G401 (cell line): ENCODE results near the gene NCOA4. TPM values are rescaled to one million over a fixed set of nuclear protein-coding genes. Genes with fewer than 3 reads are reported as not detected.
"Not testable (repeated sequence)": the region's sequence is repeated elsewhere in the genome, so short reads cannot be mapped to it uniquely, and the experiment has no call there.

Experiments
- DNase-seq: peaks from one replicate; pipeline ENCODE4 v3.0.0-alpha.2; 2015; ENCODE audit warnings: low spot score
- in situ Hi-C: cut with HindIII; loops from 2 replicates; pipeline ENCODE4 v1.10.0; 2016; ENCODE audit warnings: low sequenced_read_pairs, mixed read lengths
- total RNA-seq: library from RNA; depleted of rRNA; stranded (reverse); fragments of >200 nt; shearing (Covaris generic); gene quantifications from 2 replicates; pipeline ENCODE4 v1.2.3, GENCODE V29; 2014

Gene NCOA4
- total RNA-seq, 1 experiment from 2014 or later = 105 TPM

GRCh38 chr10:46025406-46025805 is 5.0 kb downstream of the NCOA4 start:
- in situ Hi-C loops = no loop called here
- no peak for DNase-seq

GRCh38 chr10:46024948-46025347 is 5.5 kb downstream of the NCOA4 start:
- in situ Hi-C loops = no loop called here
- DNase-seq = peak; percentile 72

GRCh38 chr10:46022978-46023702 is 7.3 kb downstream of the NCOA4 start:
- in situ Hi-C loops = no loop called here
- DNase-seq = peak; percentile 71

- DNase-seq = no peak
- in situ Hi-C loops = no loop called here
These were observed 10.1 kb downstream of the NCOA4 start for GRCh38 chr10:46020344-46020657.

GRCh38 chr10:46019569-46020343 is 10.7 kb downstream of the NCOA4 start:
- in situ Hi-C loops = no loop called here
- DNase-seq = peak; percentile 19

GRCh38 chr10:46019177-46019528 is 11.3 kb downstream of the NCOA4 start:
- in situ Hi-C loops = no loop called here
- no peak for DNase-seq

- DNase-seq = no peak
- in situ Hi-C loops = no loop called here
These were observed 11.8 kb downstream of the NCOA4 start for GRCh38 chr10:46018453-46019176.

- in situ Hi-C loops = no loop called here
- no peak for DNase-seq
These were observed 12.7 kb downstream of the NCOA4 start for GRCh38 chr10:46017733-46018132.

GRCh38 chr10:46016811-46017210 is 13.6 kb downstream of the NCOA4 start:
- no peak for DNase-seq
- in situ Hi-C loops = no loop called here

GRCh38 chr10:46016190-46016589 is 14.2 kb downstream of the NCOA4 start:
- in situ Hi-C loops = no loop called here
- DNase-seq = no peak

- no peak for DNase-seq
These were observed 15.6 kb downstream of the NCOA4 start for GRCh38 chr10:46014683-46015405.

GRCh38 chr10:46014206-46014605 is 16.2 kb downstream of the NCOA4 start:
- DNase-seq = no peak
- in situ Hi-C loops = no loop called here

More at GRCh38 chr10:46014683-46015405, 15.6 kb downstream of the NCOA4 start:
- in situ Hi-C loops = no loop called here

GRCh38 chr10:46012746-46013145 is 17.7 kb downstream of the NCOA4 start:
- DNase-seq = no peak
- in situ Hi-C loops = no loop called here

GRCh38 chr10:46006219-46006618 is 24.2 kb downstream of the NCOA4 start:
- in situ Hi-C loops = no loop called here
- DNase-seq = no peak

- in situ Hi-C loops = no loop called here
- no peak for DNase-seq
These were observed 25.0 kb downstream of the NCOA4 start for GRCh38 chr10:46005383-46005782.

GRCh38 chr10:46004963-46005362 is 25.5 kb downstream of the NCOA4 start:
- in situ Hi-C loops = no loop called here
- no peak for DNase-seq

- in situ Hi-C loops = no loop called here
- DNase-seq = no peak
These were observed 27.3 kb downstream of the NCOA4 start for GRCh38 chr10:46002916-46003693.

- DNase-seq, in situ Hi-C loops: not testable (repeated sequence)
These were observed 28.2 kb downstream of the NCOA4 start for GRCh38 chr10:46002189-46002687.
